Liver (tissue), 9 donors: Measurements from ENCODE around the gene CHSY1. TPM values are rescaled to one million over a fixed set of nuclear protein-coding genes. Genes with fewer than 3 reads are reported as not detected.

ENCODE experiments used
- DNase-seq: peaks from one replicate; pipeline ENCODE4 v3.0.0-alpha.2; 2017; ENCODE audit warnings: low spot score
- H3K27ac ChIP-seq, 2 donors: one replicate each; pipeline ENCODE4 v1.7.0; 2013; ENCODE audit warnings: inconsistent platforms in 2 of 2, low read length in 2 of 2, control low read depth in 1 of 2, low read depth in 1 of 2, mild to moderate bottlenecking in 1 of 2
- H3K27me3 ChIP-seq, 4 donors: one replicate each; pipeline versions ENCODE4 v1.6.1 to v1.7.0; 2013; ENCODE audit warnings: low read length in 3 of 4, inconsistent platforms in 1 of 4, mild to moderate bottlenecking in 1 of 4, moderate library complexity in 1 of 4; ENCODE audit not compliant: control insufficient read depth in 4 of 4, insufficient read depth in 4 of 4
- H3K36me3 ChIP-seq, 4 donors: one replicate each; pipeline versions ENCODE4 v1.6.1 to v1.7.0; 2013; ENCODE audit warnings: low read length in 3 of 4, mild to moderate bottlenecking in 3 of 4, low read depth in 1 of 4, moderate library complexity in 1 of 4; ENCODE audit not compliant: control insufficient read depth in 4 of 4, insufficient read depth in 3 of 4
- H3K4me1 ChIP-seq, 4 donors: one replicate each; pipeline versions ENCODE4 v1.6.1 to v1.7.0; 2013; ENCODE audit warnings: low read length in 3 of 4, mild to moderate bottlenecking in 3 of 4, moderate library complexity in 1 of 4; ENCODE audit not compliant: control insufficient read depth in 4 of 4, insufficient read depth in 4 of 4
- H3K4me3 ChIP-seq, 3 donors: one replicate each; pipeline versions ENCODE4 v1.6.1 to v1.7.0; 2013; ENCODE audit warnings: low read length in 3 of 3, control low read depth in 1 of 3, low read depth in 1 of 3, mild to moderate bottlenecking in 1 of 3
- H3K9ac ChIP-seq, 2 donors: one replicate each; pipeline ENCODE4 v1.7.0; 2013; ENCODE audit warnings: low read length in 2 of 2, mild to moderate bottlenecking in 2 of 2, moderate library complexity in 2 of 2, control low read depth in 1 of 2, low read depth in 1 of 2
- H3K9me3 ChIP-seq, 4 donors: one replicate each; pipeline versions ENCODE4 v1.6.1 to v1.7.0; 2013; ENCODE audit warnings: low read length in 3 of 4; ENCODE audit not compliant: control insufficient read depth in 4 of 4
- EGR1 ChIP-seq, 2 donors: IDR thresholded peaks; 2 replicates each; pipeline ENCODE4 v1.6.1; 2016 to 2018; ENCODE audit warnings: antibody characterized with exemption in 2 of 2, low read depth in 2 of 2
- FOXA1 ChIP-seq: IDR thresholded peaks from 2 replicates; pipeline ENCODE4 v1.6.1; 2016; ENCODE audit warnings: antibody characterized with exemption
- FOXA2 ChIP-seq: IDR thresholded peaks from 2 replicates; pipeline ENCODE4 v1.6.1; 2016; ENCODE audit warnings: antibody characterized with exemption
- GABPA ChIP-seq, 2 donors: IDR thresholded peaks in 1 of 2; conservative IDR thresholded peaks in 1 of 2; 2 replicates each; pipeline ENCODE4 v1.6.1; 2016; ENCODE audit warnings: antibody characterized with exemption in 2 of 2, mild to moderate bottlenecking in 1 of 2, moderate library complexity in 1 of 2
- HNF4A ChIP-seq, 2 donors: conservative IDR thresholded peaks; 2 replicates each; pipeline ENCODE4 v1.6.1; 2016; ENCODE audit warnings: antibody characterized with exemption in 2 of 2, mild to moderate bottlenecking in 2 of 2
- HNF4G ChIP-seq: IDR thresholded peaks from 2 replicates; pipeline ENCODE4 v1.6.1; 2016; ENCODE audit warnings: antibody characterized with exemption
- JUND ChIP-seq, 2 donors: IDR thresholded peaks; 2 replicates each; pipeline ENCODE4 v1.6.1; 2016; ENCODE audit warnings: antibody characterized with exemption in 2 of 2
- MAX ChIP-seq: IDR thresholded peaks from 2 replicates; pipeline ENCODE4 v1.6.1; 2016; ENCODE audit warnings: antibody characterized with exemption
- NR2F2 ChIP-seq: IDR thresholded peaks from 2 replicates; pipeline ENCODE4 v1.6.1; 2016; ENCODE audit warnings: antibody characterized with exemption
- RAD21 ChIP-seq, 2 donors: IDR thresholded peaks; 2 replicates each; pipeline ENCODE4 v1.6.1; 2016; ENCODE audit warnings: antibody characterized with exemption in 2 of 2, mild to moderate bottlenecking in 2 of 2
- REST ChIP-seq: IDR thresholded peaks from 2 replicates; pipeline ENCODE4 v1.6.1; 2016; ENCODE audit warnings: antibody characterized with exemption, mild to moderate bottlenecking
- RXRA ChIP-seq, 2 donors: IDR thresholded peaks; 2 replicates each; pipeline ENCODE4 v1.6.1; 2017 to 2018; ENCODE audit warnings: antibody characterized with exemption in 2 of 2, mild to moderate bottlenecking in 1 of 2
- SP1 ChIP-seq: IDR thresholded peaks from 2 replicates; pipeline ENCODE4 v1.6.1; 2018; ENCODE audit warnings: antibody characterized with exemption, mild to moderate bottlenecking
- TAF1 ChIP-seq: conservative IDR thresholded peaks from 2 replicates; pipeline ENCODE4 v1.6.1; 2016; ENCODE audit warnings: antibody characterized with exemption, mild to moderate bottlenecking
- YY1 ChIP-seq: IDR thresholded peaks from 2 replicates; pipeline ENCODE4 v1.6.1; 2016; ENCODE audit warnings: antibody characterized with exemption, mild to moderate bottlenecking
- WGBS: extraction: QIAGEN DNeasy Blood & Tissue Kit; methylation state at CpG from one replicate; pipeline ENCODE4 v1.1.7; 2013; 5-methylcytosine and 5-hydroxymethylcytosine counted together
- polyA plus RNA-seq, 2 donors: library from polyadenylated mRNA; stranded (reverse) in 1 of 2; unstranded in 1 of 2; fragments of 200-250 nt in 1 of 2; fragments of >200 nt in 1 of 2; fragmentation: Nextera tagmentation in 1 of 2; extraction: Ambion mirVana in 1 of 2; gene quantifications; one replicate each; pipeline versions ENCODE4 v1.2.1 to v1.2.3, GENCODE V29; 2013 to 2015
- total RNA-seq, 2 donors: library from RNA; depleted of rRNA; stranded (reverse); fragments of >200 nt; gene quantifications; one replicate each; pipeline ENCODE4 v1.2.3, GENCODE V29; 2014
- TF ChIP-seq, protein P1 (sequence below): IDR thresholded peaks from 2 replicates; pipeline ENCODE4 v1.6.1; 2016; ENCODE audit warnings: antibody characterized with exemption
- TF ChIP-seq, protein P2 (sequence below): fragments of 150-350 bp; IDR thresholded peaks from 2 replicates; pipeline ENCODE4 v1.5.1; 2017; ENCODE audit warnings: improper control_type of control experiment, low read depth, low read length; ENCODE audit not compliant: missing input control
- TF ChIP-seq, protein P3 (sequence below): IDR thresholded peaks from 2 replicates; pipeline ENCODE4 v1.6.1; 2016; ENCODE audit warnings: antibody characterized with exemption
- donor health status: healthy.
- donor health status: healthy.
- donor health status: healthy.
- donor health status: healthy.
- donor health status: healthy.

Gene CHSY1
- total and polyA plus RNA-seq, 4 donors, result 1.4 to 12.3 (median 6.6) TPM

DNA sequence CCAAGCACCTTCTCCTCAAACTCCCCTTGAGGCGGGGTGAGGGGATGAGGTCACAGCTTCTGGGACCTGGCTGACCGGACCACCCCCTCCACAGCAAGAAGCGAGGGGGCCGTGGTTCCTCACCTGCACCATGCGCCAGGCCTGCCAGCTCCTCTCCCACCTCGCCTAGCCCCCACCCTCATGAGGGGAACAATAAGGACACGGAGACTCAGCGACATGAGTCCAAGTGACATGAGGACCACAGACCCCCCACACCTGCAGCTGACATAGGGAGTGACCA is 118.7 kb downstream of the CHSY1 start:
- no peak overlapping the region for H3K27ac ChIP-seq
- H3K4me1 ChIP-seq, result peaks cover 0 to 2% (median under 1%) of the 10 kb centered on the region in 4 donors
- H3K4me3 ChIP-seq, result no peak overlapping the region
- DNase-seq, result no peak
- TF ChIP-seq, protein P1, sequence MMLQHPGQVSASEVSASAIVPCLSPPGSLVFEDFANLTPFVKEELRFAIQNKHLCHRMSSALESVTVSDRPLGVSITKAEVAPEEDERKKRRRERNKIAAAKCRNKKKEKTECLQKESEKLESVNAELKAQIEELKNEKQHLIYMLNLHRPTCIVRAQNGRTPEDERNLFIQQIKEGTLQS, result no peak
- TF ChIP-seq EGR1 (IDR thresholded peaks at IDR 0.05; ENCODE audit: low read depth in 2 of 2) (no peak), HNF4G (no peak), GABPA (IDR thresholded peaks at IDR 0.05 in 1 of 2, conservative IDR thresholded peaks at IDR 0.05 in 1 of 2) (no peak), TAF1 (no peak), MAX (no peak), NR2F2 (no peak), HNF4A (conservative IDR thresholded peaks at IDR 0.05) (no peak), RXRA (IDR thresholded peaks at IDR 0.05) (no peak), REST (no peak), FOXA1 (no peak), JUND (IDR thresholded peaks at IDR 0.05) (no peak), FOXA2 (no peak)
- H3K9ac ChIP-seq, result no peak overlapping the region
- WGBS, result 97% methylated on average over 8 of the region's 8 CpGs
- H3K36me3 ChIP-seq, result no peaks in the 10 kb centered on the region
- H3K9me3 ChIP-seq, result peaks cover 0 to 3% (median 0%) of the 10 kb centered on the region in 4 donors
- no peaks in the 10 kb centered on the region for H3K27me3 ChIP-seq

GRCh38 chr15:101132390-101133180 is 119.3 kb downstream of the CHSY1 start:
- Histone ChIP-seq H3K36me3 (no peaks in the 10 kb centered on the region), H3K4me1 (peaks cover 0 to 7% (median 3%) of the 10 kb centered on the region in 4 donors), H3K27ac (no peak overlapping the region), H3K4me3 (no peak overlapping the region), H3K9me3 (peaks cover 0 to 3% (median 0%) of the 10 kb centered on the region in 4 donors), H3K27me3 (no peaks in the 10 kb centered on the region), H3K9ac (no peak overlapping the region)
- DNase-seq, result no peak
- 89% methylated on average over 20 of the region's 20 CpGs for WGBS
- TF ChIP-seq FOXA2 (no peak), NR2F2 (no peak), REST (no peak), TAF1 (no peak), MAX (no peak), RXRA (IDR thresholded peaks at IDR 0.05) (no peak), JUND (IDR thresholded peaks at IDR 0.05) (no peak), SP1 (no peak), FOXA1 (no peak), GABPA (IDR thresholded peaks at IDR 0.05 in 1 of 2, conservative IDR thresholded peaks at IDR 0.05 in 1 of 2) (no peak), EGR1 (IDR thresholded peaks at IDR 0.05; ENCODE audit: low read depth in 2 of 2) (no peak), RAD21 (IDR thresholded peaks at IDR 0.05) (no peak), HNF4G (no peak), HNF4A (conservative IDR thresholded peaks at IDR 0.05) (no peak), YY1 (no peak)
- TF ChIP-seq, protein P2, sequence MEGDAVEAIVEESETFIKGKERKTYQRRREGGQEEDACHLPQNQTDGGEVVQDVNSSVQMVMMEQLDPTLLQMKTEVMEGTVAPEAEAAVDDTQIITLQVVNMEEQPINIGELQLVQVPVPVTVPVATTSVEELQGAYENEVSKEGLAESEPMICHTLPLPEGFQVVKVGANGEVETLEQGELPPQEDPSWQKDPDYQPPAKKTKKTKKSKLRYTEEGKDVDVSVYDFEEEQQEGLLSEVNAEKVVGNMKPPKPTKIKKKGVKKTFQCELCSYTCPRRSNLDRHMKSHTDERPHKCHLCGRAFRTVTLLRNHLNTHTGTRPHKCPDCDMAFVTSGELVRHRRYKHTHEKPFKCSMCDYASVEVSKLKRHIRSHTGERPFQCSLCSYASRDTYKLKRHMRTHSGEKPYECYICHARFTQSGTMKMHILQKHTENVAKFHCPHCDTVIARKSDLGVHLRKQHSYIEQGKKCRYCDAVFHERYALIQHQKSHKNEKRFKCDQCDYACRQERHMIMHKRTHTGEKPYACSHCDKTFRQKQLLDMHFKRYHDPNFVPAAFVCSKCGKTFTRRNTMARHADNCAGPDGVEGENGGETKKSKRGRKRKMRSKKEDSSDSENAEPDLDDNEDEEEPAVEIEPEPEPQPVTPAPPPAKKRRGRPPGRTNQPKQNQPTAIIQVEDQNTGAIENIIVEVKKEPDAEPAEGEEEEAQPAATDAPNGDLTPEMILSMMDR, result no peak
- TF ChIP-seq, protein P3, sequence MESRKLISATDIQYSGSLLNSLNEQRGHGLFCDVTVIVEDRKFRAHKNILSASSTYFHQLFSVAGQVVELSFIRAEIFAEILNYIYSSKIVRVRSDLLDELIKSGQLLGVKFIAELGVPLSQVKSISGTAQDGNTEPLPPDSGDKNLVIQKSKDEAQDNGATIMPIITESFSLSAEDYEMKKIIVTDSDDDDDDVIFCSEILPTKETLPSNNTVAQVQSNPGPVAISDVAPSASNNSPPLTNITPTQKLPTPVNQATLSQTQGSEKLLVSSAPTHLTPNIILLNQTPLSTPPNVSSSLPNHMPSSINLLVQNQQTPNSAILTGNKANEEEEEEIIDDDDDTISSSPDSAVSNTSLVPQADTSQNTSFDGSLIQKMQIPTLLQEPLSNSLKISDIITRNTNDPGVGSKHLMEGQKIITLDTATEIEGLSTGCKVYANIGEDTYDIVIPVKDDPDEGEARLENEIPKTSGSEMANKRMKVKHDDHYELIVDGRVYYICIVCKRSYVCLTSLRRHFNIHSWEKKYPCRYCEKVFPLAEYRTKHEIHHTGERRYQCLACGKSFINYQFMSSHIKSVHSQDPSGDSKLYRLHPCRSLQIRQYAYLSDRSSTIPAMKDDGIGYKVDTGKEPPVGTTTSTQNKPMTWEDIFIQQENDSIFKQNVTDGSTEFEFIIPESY, result no peak
- TF ChIP-seq, protein P1, result no peak
